CD4-positive, alpha-beta T cell (primary cell): ENCODE measurements around the gene SMIM3. TPM values are rescaled to one million over a fixed set of nuclear protein-coding genes. Genes with fewer than 3 reads are reported as not detected.
"Not testable (repeated sequence)": the region's sequence is repeated elsewhere in the genome, so short reads cannot be mapped to it uniquely, and the experiment has no call there.

Source experiments
- ATAC-seq: fragments of 200-7000 bp; cut with Tn5 transposase; one replicate; pipeline ENCODE4 v1.10.0; 2022; ENCODE audit warnings: mild to moderate bottlenecking; ENCODE audit not compliant: poor library complexity
- CTCF ChIA-PET: fragments of 350-600 bp; sonication (Branson Sonifier 250); formaldehyde crosslinking; loops from one replicate; lab custom pipeline; 2021; ENCODE audit warnings: antibody characterized with exemption, inconsistent platforms; lab: Charles Lee
- POLR2A ChIA-PET: fragments of 350-600 bp; sonication (Branson Sonifier 250); formaldehyde crosslinking; loops from one replicate; lab custom pipeline; 2021; ENCODE audit warnings: antibody characterized with exemption, inconsistent platforms; lab: Charles Lee
- DNase-seq, 14 experiments: peaks; one replicate each; pipeline ENCODE4 v3.0.0-alpha.2; 2013 to 2020; ENCODE audit warnings: mixed read lengths in 2 of 14
- H3K27ac ChIP-seq, 2 donors: one replicate each; pipeline versions ENCODE4 v1.5.1 to v1.7.0; 2013; ENCODE audit warnings: low read length in 2 of 2, low read depth in 1 of 2, mild to moderate bottlenecking in 1 of 2
- H3K27me3 ChIP-seq, 2 experiments: 1 replicate in 1 of 2; 2 replicates in 1 of 2; pipeline versions ENCODE4 v1.6.1 to v1.7.0; 2013; ENCODE audit warnings: low read length in 2 of 2, control low read depth in 1 of 2, mild to moderate bottlenecking in 1 of 2, moderate library complexity in 1 of 2; ENCODE audit not compliant: insufficient read depth in 2 of 2, control insufficient read depth in 1 of 2
- H3K36me3 ChIP-seq: one replicate; pipeline ENCODE4 v1.6.1; 2013; ENCODE audit warnings: low read length, control low read depth; ENCODE audit not compliant: insufficient read depth
- H3K4me1 ChIP-seq: one replicate; pipeline ENCODE4 v1.6.1; 2013; ENCODE audit warnings: low read length, control low read depth; ENCODE audit not compliant: insufficient read depth
- H3K4me3 ChIP-seq: one replicate; pipeline ENCODE4 v1.5.1; 2013; ENCODE audit warnings: mild to moderate bottlenecking, low read length, moderate library complexity
- H3K9me3 ChIP-seq, 2 experiments: 1 replicate in 1 of 2; 2 replicates in 1 of 2; pipeline versions ENCODE4 v1.6.1 to v1.7.0; 2013; ENCODE audit warnings: low read length in 2 of 2, mild to moderate bottlenecking in 2 of 2, control low read depth in 1 of 2, moderate library complexity in 1 of 2; ENCODE audit not compliant: control insufficient read depth in 1 of 2, insufficient read depth in 1 of 2
- H3K27ac Mint-ChIP-seq: one replicate; pipeline ENCODE4 v1.8.0; 2020; ENCODE audit warnings: mixed read lengths
- H3K27me3 Mint-ChIP-seq: one replicate; pipeline ENCODE4 v1.8.0; 2021; ENCODE audit warnings: mixed read lengths
- H3K36me3 Mint-ChIP-seq: one replicate; pipeline ENCODE4 v1.8.0; 2021; ENCODE audit warnings: low read depth, mixed read lengths
- H3K4me1 Mint-ChIP-seq: one replicate; pipeline ENCODE4 v1.8.0; 2021; ENCODE audit warnings: low read depth, mixed read lengths
- H3K4me3 Mint-ChIP-seq: one replicate; pipeline ENCODE4 v1.8.0; 2020; ENCODE audit warnings: mild to moderate bottlenecking, mixed read lengths
- H3K9me3 Mint-ChIP-seq: one replicate; pipeline ENCODE4 v1.8.0; 2020; ENCODE audit warnings: mixed read lengths
- CTCF ChIP-seq: fragments of 200-600 bp; IDR thresholded peaks from one replicate; pipeline ENCODE4 v1.8.0; 2022; ENCODE audit warnings: antibody characterized with exemption, mild to moderate bottlenecking
- intact Hi-C, 2 experiments: fragments of 100-400 bp; cut with DNase I in 1 of 2; cut with micrococcal nuclease in 1 of 2; formaldehyde crosslinking; loops; one replicate each; pipeline versions ENCODE4 v1.15.1 to v1.9.0; 2023 to 2025; cut with DNase I, micrococcal nuclease
- total RNA-seq, 174 experiments: library from RNA in 2 of 174; stranded (reverse) in 2 of 174; gene quantifications; one replicate each; pipeline ENCODE4 v1.2.3 and lab custom pipeline; 2021 to 2026

The SMIM3 gene
- total RNA-seq, 2 experiments from 2014 or later: 2.9 TPM

- ChIA-PET POLR2A (interaction anchor here (1.3 kb wide), 1 partner anchor 24 kb away, joined by 3 read pairs; the partner anchor contains the start of gene DCTN4), CTCF (interaction anchor here (1.3 kb wide), 1 partner anchor 44 kb away, joined by 3 read pairs; the partner anchor contains the start of gene SMIM3)
- no peak overlapping the region for H3K4me3 Mint-ChIP-seq
- no peaks in the 10 kb centered on the region for H3K27me3 ChIP-seq
- peaks cover 10% of the 10 kb centered on the region for H3K4me1 ChIP-seq
- H3K27me3 Mint-ChIP-seq: no peaks in the 10 kb centered on the region
- H3K36me3 Mint-ChIP-seq: peaks cover 98% of the 10 kb centered on the region
- peaks cover 0 to 4% of the 10 kb centered on the region in 2 experiments for H3K9me3 ChIP-seq
- ATAC-seq (no peak), DNase-seq (peak in 2 of 14 experiments; percentile 45 to 55)
- peaks cover 5% of the 10 kb centered on the region for H3K9me3 Mint-ChIP-seq
- peaks cover 77% of the 10 kb centered on the region for H3K36me3 ChIP-seq
- no peak overlapping the region for H3K27ac ChIP-seq
- peak overlapping the region; percentile 19 for H3K27ac Mint-ChIP-seq
- peaks cover 45% of the 10 kb centered on the region for H3K4me1 Mint-ChIP-seq
- intact Hi-C loops: no loop called here
- TF ChIP-seq CTCF: no peak
- H3K4me3 ChIP-seq: no peak overlapping the region
These were observed 43.8 kb upstream of the SMIM3 start for GRCh38 chr5:150734579-150735384.

GRCh38 chr5:150738862-150739261 lies 39.7 kb upstream of the SMIM3 start:
- H3K27ac Mint-ChIP-seq: no peak overlapping the region
- Histone ChIP-seq H3K4me3 (no peak overlapping the region), H3K9me3 (peaks cover 0 to 4% of the 10 kb centered on the region in 2 experiments), H3K27ac (no peak overlapping the region), H3K27me3 (no peaks in the 10 kb centered on the region), H3K4me1 (peaks cover 21% of the 10 kb centered on the region), H3K36me3 (peaks cover 58% of the 10 kb centered on the region)
- intact Hi-C loops: no loop called here
- ChIA-PET POLR2A (interaction anchor here (1.5 kb wide), 1 partner anchor 45 kb away, joined by 5 read pairs; no protein-coding TSS in a partner anchor), CTCF (no interaction called here)
- H3K27me3 Mint-ChIP-seq: no peaks in the 10 kb centered on the region
- peaks cover 96% of the 10 kb centered on the region for H3K36me3 Mint-ChIP-seq
- TF ChIP-seq CTCF: no peak
- no peak for DNase-seq
- peaks cover 5% of the 10 kb centered on the region for H3K9me3 Mint-ChIP-seq
- H3K4me3 Mint-ChIP-seq: no peak overlapping the region
- peaks cover 77% of the 10 kb centered on the region for H3K4me1 Mint-ChIP-seq
- no peak for ATAC-seq

- Mint-ChIP-seq H3K36me3 (peaks cover 83% of the 10 kb centered on the region), H3K9me3 (peaks cover 5% of the 10 kb centered on the region), H3K4me1 (peaks cover 77% of the 10 kb centered on the region), H3K27me3 (no peaks in the 10 kb centered on the region), H3K4me3 (no peak overlapping the region), H3K27ac (no peak overlapping the region)
- ATAC-seq: peak; percentile 55
- Histone ChIP-seq H3K9me3 (peaks cover 0 to 4% of the 10 kb centered on the region in 2 experiments), H3K27ac (no peak overlapping the region), H3K36me3 (peaks cover 40% of the 10 kb centered on the region), H3K27me3 (no peaks in the 10 kb centered on the region), H3K4me1 (peaks cover 11% of the 10 kb centered on the region), H3K4me3 (no peak overlapping the region)
- POLR2A ChIA-PET: interaction anchor here (1.9 kb wide), 1 partner anchor 17 kb away, joined by 7 read pairs; the partner anchor contains the start of gene DCTN4
- TF ChIP-seq CTCF: no peak
- intact Hi-C loops: no loop called here
- CTCF ChIA-PET: no interaction called here
- no peak for DNase-seq
These were observed 37.6 kb upstream of the SMIM3 start for GRCh38 chr5:150740992-150741391.

GRCh38 chr5:150742455-150743141 lies 36.0 kb upstream of the SMIM3 start:
- intact Hi-C loops, H3K9me3 ChIP-seq, H3K4me3 ChIP-seq, DNase-seq, H3K9me3 Mint-ChIP-seq, H3K27me3 ChIP-seq, H3K27ac ChIP-seq, H3K27me3 Mint-ChIP-seq, CTCF ChIA-PET: not testable (repeated sequence)
- ATAC-seq: peak; percentile 24
- peaks cover 11% of the 10 kb centered on the region for H3K4me1 ChIP-seq
- POLR2A ChIA-PET: interaction anchor here (1.1 to 1.9 kb wide), 2 partner anchors 16 to 41 kb away, joined by 3 to 7 read pairs; partner anchors contain the start of gene DCTN4
- peaks cover 32% of the 10 kb centered on the region for H3K36me3 ChIP-seq
- Mint-ChIP-seq H3K4me1 (peaks cover 68% of the 10 kb centered on the region), H3K27ac (peak overlapping the region; percentile 61), H3K4me3 (peak overlapping the region; percentile 1), H3K36me3 (peaks cover 67% of the 10 kb centered on the region)

GRCh38 chr5:150743142-150743488 lies 35.4 kb upstream of the SMIM3 start:
- Histone ChIP-seq H3K36me3 (peaks cover 30% of the 10 kb centered on the region), H3K4me1 (peaks cover 11% of the 10 kb centered on the region)
- peak; percentile 29 for ATAC-seq
- Mint-ChIP-seq H3K4me1 (peaks cover 63% of the 10 kb centered on the region), H3K36me3 (peaks cover 62% of the 10 kb centered on the region)
- H3K9me3 ChIP-seq, H3K4me3 Mint-ChIP-seq, POLR2A ChIA-PET, intact Hi-C loops, H3K27ac ChIP-seq, H3K9me3 Mint-ChIP-seq, H3K27me3 ChIP-seq, CTCF ChIA-PET, DNase-seq, H3K27me3 Mint-ChIP-seq, H3K27ac Mint-ChIP-seq, H3K4me3 ChIP-seq: not testable (repeated sequence)
